ENCODE data around the gene POU6F2. TPM values are rescaled to one million over a fixed set of nuclear protein-coding genes. Genes with fewer than 3 reads are reported as not detected.

POU6F2 gene
- total RNA-seq, 4 donors from 2014 or later, result not detected

- no peaks in the 10 kb centered on the region for H3K4me1 ChIP-seq
- WGBS, result 81% methylated on average over 5 of the region's 5 CpGs
- H3K27me3 ChIP-seq, result no peaks in the 10 kb centered on the region
- H3K27ac ChIP-seq (replicated peaks in 1 of 4), result no peak overlapping the region
- no peaks in the 10 kb centered on the region for H3K36me3 ChIP-seq
- no peak overlapping the region for H3K4me3 ChIP-seq
- TF ChIP-seq EP300 (IDR thresholded peaks at IDR 0.05) (no peak), CTCF (IDR thresholded peaks at IDR 0.05) (no peak), POLR2A (IDR thresholded peaks at IDR 0.05; ENCODE audit: low read depth) (no peak), POLR2AphosphoS5 (IDR thresholded peaks at IDR 0.05) (no peak)
- intact Hi-C loops (cut with DNase I), result no loop called here
- no peak for DNase-seq (ENCODE audit: extremely low spot score)
- no peaks in the 10 kb centered on the region for H3K9me3 ChIP-seq
These were observed 218.3 kb downstream of the POU6F2 start for GRCh38 chr7:39195967-39196366.

GRCh38 chr7:39197831-39198230 lies 220.1 kb downstream of the POU6F2 start:
- WGBS, result 50% methylated on average over 1 of the region's 1 CpG
- no peak for DNase-seq (ENCODE audit: extremely low spot score)
- H3K4me3 ChIP-seq, result no peak overlapping the region
- H3K36me3 ChIP-seq, result no peaks in the 10 kb centered on the region
- no peaks in the 10 kb centered on the region for H3K27me3 ChIP-seq
- TF ChIP-seq POLR2AphosphoS5 (IDR thresholded peaks at IDR 0.05), result no peak
- TF ChIP-seq POLR2A (IDR thresholded peaks at IDR 0.05; ENCODE audit: low read depth), result no peak
- TF ChIP-seq EP300 (IDR thresholded peaks at IDR 0.05), result no peak
- no peak for TF ChIP-seq CTCF (IDR thresholded peaks at IDR 0.05)
- intact Hi-C loops (cut with DNase I), result no loop called here
- no peaks in the 10 kb centered on the region for H3K4me1 ChIP-seq
- no peaks in the 10 kb centered on the region for H3K9me3 ChIP-seq
- H3K27ac ChIP-seq (replicated peaks in 1 of 4), result no peak overlapping the region

- Histone ChIP-seq H3K9me3 (no peaks in the 10 kb centered on the region), H3K4me3 (no peak overlapping the region), H3K36me3 (no peaks in the 10 kb centered on the region), H3K27me3 (no peaks in the 10 kb centered on the region), H3K4me1 (no peaks in the 10 kb centered on the region), H3K27ac (replicated peaks in 1 of 4) (no peak overlapping the region)
- intact Hi-C loops (cut with DNase I), result no loop called here
- WGBS, result 59% methylated on average over 2 of the region's 2 CpGs
- no peak for TF ChIP-seq CTCF (IDR thresholded peaks at IDR 0.05)
- TF ChIP-seq POLR2A (IDR thresholded peaks at IDR 0.05; ENCODE audit: low read depth), result no peak
- TF ChIP-seq EP300 (IDR thresholded peaks at IDR 0.05), result no peak
- no peak for TF ChIP-seq POLR2AphosphoS5 (IDR thresholded peaks at IDR 0.05)
- no peak for DNase-seq (ENCODE audit: extremely low spot score)
These were observed 220.8 kb downstream of the POU6F2 start for GRCh38 chr7:39198556-39198955.

GRCh38 chr7:39199006-39199405 lies 221.3 kb downstream of the POU6F2 start:
- H3K27ac ChIP-seq (replicated peaks in 1 of 4), result no peak overlapping the region
- H3K36me3 ChIP-seq, result no peaks in the 10 kb centered on the region
- TF ChIP-seq POLR2A (IDR thresholded peaks at IDR 0.05; ENCODE audit: low read depth) (no peak), POLR2AphosphoS5 (IDR thresholded peaks at IDR 0.05) (no peak), EP300 (IDR thresholded peaks at IDR 0.05) (no peak), CTCF (IDR thresholded peaks at IDR 0.05) (no peak)
- H3K27me3 ChIP-seq, result no peaks in the 10 kb centered on the region
- DNase-seq (ENCODE audit: extremely low spot score), result no peak
- intact Hi-C loops (cut with DNase I), result no loop called here
- no peaks in the 10 kb centered on the region for H3K4me1 ChIP-seq
- H3K4me3 ChIP-seq, result no peak overlapping the region
- no peaks in the 10 kb centered on the region for H3K9me3 ChIP-seq
- 84% methylated on average over 4 of the region's 4 CpGs for WGBS

GRCh38 chr7:39199951-39200350 lies 222.2 kb downstream of the POU6F2 start:
- 83% methylated on average over 5 of the region's 5 CpGs for WGBS
- intact Hi-C loops (cut with DNase I), result no loop called here

More at GRCh38 chr7:39199951-39200350, 222.2 kb downstream of the POU6F2 start:
- no peak for TF ChIP-seq EP300 (IDR thresholded peaks at IDR 0.05)
- no peak for TF ChIP-seq POLR2A (IDR thresholded peaks at IDR 0.05; ENCODE audit: low read depth)
- TF ChIP-seq CTCF (IDR thresholded peaks at IDR 0.05), result no peak
- TF ChIP-seq POLR2AphosphoS5 (IDR thresholded peaks at IDR 0.05), result no peak
- Histone ChIP-seq H3K27me3 (no peaks in the 10 kb centered on the region), H3K36me3 (no peaks in the 10 kb centered on the region), H3K9me3 (no peaks in the 10 kb centered on the region), H3K4me1 (no peaks in the 10 kb centered on the region), H3K27ac (replicated peaks in 1 of 4) (no peak overlapping the region), H3K4me3 (no peak overlapping the region)
- no peak for DNase-seq (ENCODE audit: extremely low spot score)
